Brain microvascular endothelial cell (primary cell): ENCODE results near the gene KCNAB1.

Experiments
- DNase-seq: peaks from one replicate; pipeline ENCODE4 v3.0.0-alpha.2; 2020
- H3K27ac ChIP-seq: fragments of 250-450 bp; sonication (Bioruptor Pico); 2 replicates; pipeline ENCODE4 v1.5.1; 2020; ENCODE audit warnings: mild to moderate bottlenecking, moderate library complexity
- H3K27me3 ChIP-seq: fragments of 250-450 bp; sonication (Bioruptor Pico); replicated peaks from 2 replicates; pipeline ENCODE4 v1.5.1; 2020; ENCODE audit warnings: mild to moderate bottlenecking
- H3K36me3 ChIP-seq: fragments of 250-450 bp; sonication (Bioruptor Pico); replicated peaks from 2 replicates; pipeline ENCODE4 v1.5.1; 2020; ENCODE audit warnings: mild to moderate bottlenecking
- H3K4me3 ChIP-seq: 2 replicates; pipeline ENCODE4 v1.5.1; 2011; ENCODE audit warnings: low read depth, mild to moderate bottlenecking, control low read depth, low read length, moderate library complexity
- in situ Hi-C: cut with HindIII; loops from 2 replicates; pipeline ENCODE4 v1.10.0; 2017; ENCODE audit warnings: low sequenced_read_pairs, low pct_ligation_motif_present
- TF ChIP-seq, protein P1 (sequence below): IDR thresholded peaks from 2 replicates; pipeline ENCODE4 v1.5.1; 2011; ENCODE audit warnings: low read depth, mild to moderate bottlenecking, moderate library complexity, low read length, control low read depth, inconsistent platforms; ENCODE audit errors: missing control alignments

Gene KCNAB1

DNA sequence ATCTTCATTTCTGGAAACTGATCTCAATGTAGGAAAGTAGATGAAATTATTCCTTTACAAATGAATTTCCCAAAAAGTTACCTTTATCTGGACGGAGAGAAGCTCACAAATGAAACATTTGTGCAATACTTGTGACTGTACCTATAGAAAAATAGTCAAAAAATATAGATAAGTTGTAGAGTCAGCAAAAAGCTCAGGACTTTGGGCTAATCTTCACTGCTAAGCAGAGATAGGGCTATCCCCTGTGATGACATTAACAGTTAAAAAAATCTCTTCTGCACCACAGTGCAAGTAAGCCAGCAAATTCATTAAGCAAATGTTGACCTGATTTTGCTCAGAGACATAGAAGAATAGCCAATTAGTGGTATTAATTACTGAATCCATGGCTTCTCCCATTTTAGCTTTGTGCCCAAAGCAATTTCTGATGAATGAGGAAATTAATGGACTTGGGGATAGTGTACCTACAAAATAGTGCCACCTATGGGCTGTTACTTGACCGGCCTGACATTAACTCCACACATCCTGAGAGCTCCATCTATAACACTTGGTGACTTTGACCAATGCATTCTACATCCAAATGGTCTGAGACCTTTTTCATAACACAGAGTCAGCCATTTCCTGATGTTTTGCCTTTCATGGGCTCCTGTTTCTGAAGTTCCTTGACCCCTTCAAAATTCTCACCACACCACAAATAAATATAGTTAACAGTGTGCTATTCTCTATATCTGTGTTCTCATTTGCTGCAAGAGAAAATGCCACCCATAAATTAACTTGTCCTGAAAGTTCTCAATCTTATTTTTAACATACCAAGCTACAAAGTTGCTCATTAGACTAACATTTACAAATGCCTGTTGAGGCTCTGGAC is 329.6 kb downstream of the KCNAB1 start:
- H3K27ac ChIP-seq: no peak overlapping the region
- peak; percentile 20 for DNase-seq
- no peak overlapping the region for H3K4me3 ChIP-seq
- no peaks in the 10 kb centered on the region for H3K36me3 ChIP-seq
- no peaks in the 10 kb centered on the region for H3K27me3 ChIP-seq
- in situ Hi-C loops: no loop called here
- TF ChIP-seq, protein P1, sequence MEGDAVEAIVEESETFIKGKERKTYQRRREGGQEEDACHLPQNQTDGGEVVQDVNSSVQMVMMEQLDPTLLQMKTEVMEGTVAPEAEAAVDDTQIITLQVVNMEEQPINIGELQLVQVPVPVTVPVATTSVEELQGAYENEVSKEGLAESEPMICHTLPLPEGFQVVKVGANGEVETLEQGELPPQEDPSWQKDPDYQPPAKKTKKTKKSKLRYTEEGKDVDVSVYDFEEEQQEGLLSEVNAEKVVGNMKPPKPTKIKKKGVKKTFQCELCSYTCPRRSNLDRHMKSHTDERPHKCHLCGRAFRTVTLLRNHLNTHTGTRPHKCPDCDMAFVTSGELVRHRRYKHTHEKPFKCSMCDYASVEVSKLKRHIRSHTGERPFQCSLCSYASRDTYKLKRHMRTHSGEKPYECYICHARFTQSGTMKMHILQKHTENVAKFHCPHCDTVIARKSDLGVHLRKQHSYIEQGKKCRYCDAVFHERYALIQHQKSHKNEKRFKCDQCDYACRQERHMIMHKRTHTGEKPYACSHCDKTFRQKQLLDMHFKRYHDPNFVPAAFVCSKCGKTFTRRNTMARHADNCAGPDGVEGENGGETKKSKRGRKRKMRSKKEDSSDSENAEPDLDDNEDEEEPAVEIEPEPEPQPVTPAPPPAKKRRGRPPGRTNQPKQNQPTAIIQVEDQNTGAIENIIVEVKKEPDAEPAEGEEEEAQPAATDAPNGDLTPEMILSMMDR: peak; percentile 76

DNA sequence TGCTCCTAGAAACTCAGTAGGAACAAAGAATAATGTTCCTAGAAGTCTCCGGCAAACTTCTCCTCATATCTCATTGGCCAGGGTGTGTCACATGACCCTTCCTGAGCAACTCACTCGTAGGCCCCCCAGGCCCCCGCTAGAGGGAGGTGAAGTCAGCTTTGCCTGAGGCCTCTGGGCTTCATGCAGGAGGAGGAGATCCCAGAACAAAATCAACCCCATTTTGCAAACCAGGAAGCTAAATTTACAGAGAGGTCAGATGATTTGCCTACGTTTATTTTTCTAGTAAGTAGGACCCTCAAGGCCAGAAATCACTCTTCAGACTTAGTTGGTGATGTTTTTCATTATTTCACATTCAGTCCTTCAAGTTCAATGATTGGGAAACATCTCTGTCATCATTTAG is 335.5 kb downstream of the KCNAB1 start:
- no peak for DNase-seq
- Histone ChIP-seq H3K27me3 (no peaks in the 10 kb centered on the region), H3K36me3 (no peaks in the 10 kb centered on the region), H3K4me3 (no peak overlapping the region), H3K27ac (no peak overlapping the region)
- TF ChIP-seq, protein P1: peak; percentile 17
- in situ Hi-C loops: no loop called here

- H3K27ac ChIP-seq: no peak overlapping the region
- in situ Hi-C loops: no loop called here
- peak; percentile 68 for DNase-seq
Observed at GRCh38 chr3:156456771-156457224, 336.4 kb downstream of the KCNAB1 start.

GRCh38 chr3:156459434-156459833 is 339.1 kb downstream of the KCNAB1 start:
- Histone ChIP-seq H3K36me3 (no peaks in the 10 kb centered on the region), H3K27ac (no peak overlapping the region), H3K27me3 (no peaks in the 10 kb centered on the region), H3K4me3 (no peak overlapping the region)
- TF ChIP-seq, protein P1: no peak
- in situ Hi-C loops: no loop called here
- no peak for DNase-seq

More at GRCh38 chr3:156456771-156457224, 336.4 kb downstream of the KCNAB1 start:
- TF ChIP-seq, protein P1: no peak
- no peaks in the 10 kb centered on the region for H3K27me3 ChIP-seq
- H3K4me3 ChIP-seq: no peak overlapping the region
- H3K36me3 ChIP-seq: no peaks in the 10 kb centered on the region

DNA sequence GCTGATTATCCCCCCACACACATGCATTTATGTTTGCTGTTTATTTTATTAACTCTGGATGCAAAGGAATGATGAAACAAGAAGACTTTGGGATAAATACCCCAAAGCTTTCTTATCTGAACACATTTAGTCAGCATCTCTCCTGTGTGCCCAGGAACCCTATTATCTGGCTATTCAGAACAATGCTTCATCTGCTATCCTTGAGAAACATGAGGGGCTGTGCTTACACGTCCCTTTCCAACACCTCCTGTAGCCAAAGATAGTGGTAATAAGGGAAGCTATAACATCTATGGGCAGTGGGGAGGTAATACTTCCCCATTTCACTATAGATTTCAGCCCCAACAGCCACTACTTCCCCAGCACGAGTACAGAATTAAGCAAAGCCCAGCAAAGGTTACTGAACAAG is 339.8 kb downstream of the KCNAB1 start:
- TF ChIP-seq, protein P1: no peak
- Histone ChIP-seq H3K4me3 (no peak overlapping the region), H3K27ac (no peak overlapping the region), H3K36me3 (no peaks in the 10 kb centered on the region), H3K27me3 (no peaks in the 10 kb centered on the region)
- in situ Hi-C loops: no loop called here
- no peak for DNase-seq
